Endothelial cell (in vitro differentiated cells): ENCODE data around the gene FBLL1. TPM values are rescaled to one million over a fixed set of nuclear protein-coding genes. Genes with fewer than 3 reads are reported as not detected.
"Not testable (repeated sequence)": the region's sequence is repeated elsewhere in the genome, so short reads cannot be mapped to it uniquely, and the experiment has no call there.

Experiments
- DNase-seq: peaks from one replicate; pipeline ENCODE4 v3.0.0; 2021; ENCODE audit warnings: low spot score
- H3K27ac Mint-ChIP-seq: one replicate; pipeline ENCODE4 v1.8.0; 2021; ENCODE audit warnings: mixed read lengths, inconsistent platforms; ENCODE audit not compliant: unreplicated experiment
- H3K27me3 Mint-ChIP-seq: one replicate; pipeline ENCODE4 v1.8.0; 2021; ENCODE audit warnings: mild to moderate bottlenecking, moderate library complexity, mixed read lengths, inconsistent platforms; ENCODE audit not compliant: unreplicated experiment
- H3K36me3 Mint-ChIP-seq: one replicate; pipeline ENCODE4 v1.8.0; 2021; ENCODE audit warnings: mild to moderate bottlenecking, low read depth, mixed read lengths, inconsistent platforms; ENCODE audit not compliant: unreplicated experiment
- H3K4me1 Mint-ChIP-seq: one replicate; pipeline ENCODE4 v1.8.0; 2021; ENCODE audit warnings: mild to moderate bottlenecking, mixed read lengths, inconsistent platforms; ENCODE audit not compliant: unreplicated experiment
- H3K4me3 Mint-ChIP-seq: one replicate; pipeline ENCODE4 v1.8.0; 2021; ENCODE audit warnings: mild to moderate bottlenecking, mixed read lengths, inconsistent platforms; ENCODE audit not compliant: unreplicated experiment
- H3K9me3 Mint-ChIP-seq: one replicate; pipeline ENCODE4 v1.8.0; 2021; ENCODE audit warnings: mixed read lengths, inconsistent platforms; ENCODE audit not compliant: unreplicated experiment
- total RNA-seq: library from RNA; stranded (reverse); fragmentation: NEBNext Ultra II Directional; extraction: Animal tissue kit (Norgen Biotek cat#: 25700); gene quantifications from one replicate; pipeline ENCODE4 v1.2.1, GENCODE V29; 2021; ENCODE audit not compliant: unreplicated experiment
- TF ChIP-seq, protein P1 (sequence below): fragments of 200-600 bp; sonication (generic); IDR thresholded peaks from one replicate; pipeline ENCODE4 v1.5.0; 2021; ENCODE audit warnings: antibody characterized with exemption; ENCODE audit not compliant: unreplicated experiment

FBLL1 gene
- total RNA-seq, 1 donor from 2014 or later = 0.51 TPM

DNA sequence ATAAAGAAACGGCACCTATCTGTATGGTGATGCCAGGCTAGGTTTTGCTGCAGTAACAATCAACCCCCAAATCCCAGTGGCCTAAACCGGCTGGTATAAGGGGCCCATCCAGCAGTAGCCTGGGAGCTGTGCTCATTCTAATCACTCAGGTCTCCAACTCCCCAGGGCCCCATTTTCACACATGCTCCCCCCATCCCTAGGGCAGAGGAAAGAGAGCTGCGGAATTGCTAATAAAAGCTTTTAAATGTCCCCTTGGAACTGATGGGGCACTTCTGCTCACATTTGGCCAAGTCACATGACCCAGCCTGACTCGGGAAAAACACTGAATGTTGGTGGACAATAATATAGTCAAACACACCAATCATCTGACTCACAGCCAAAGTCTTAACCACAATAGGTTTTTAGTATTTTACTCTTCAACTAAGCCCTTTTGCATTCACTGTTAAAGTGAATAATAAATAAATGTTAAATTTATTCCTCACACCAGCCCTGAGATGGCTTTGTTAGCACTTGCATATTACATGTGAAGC is 1.6 kb downstream of the FBLL1 start:
- no peak for DNase-seq
- Mint-ChIP-seq H3K4me1 (peaks cover 11% of the 10 kb centered on the region), H3K36me3 (peaks cover 4% of the 10 kb centered on the region), H3K9me3 (no peaks in the 10 kb centered on the region), H3K4me3 (peak overlapping the region; percentile 56), H3K27me3 (peaks cover 18% of the 10 kb centered on the region), H3K27ac (no peak overlapping the region)
- TF ChIP-seq, protein P1, sequence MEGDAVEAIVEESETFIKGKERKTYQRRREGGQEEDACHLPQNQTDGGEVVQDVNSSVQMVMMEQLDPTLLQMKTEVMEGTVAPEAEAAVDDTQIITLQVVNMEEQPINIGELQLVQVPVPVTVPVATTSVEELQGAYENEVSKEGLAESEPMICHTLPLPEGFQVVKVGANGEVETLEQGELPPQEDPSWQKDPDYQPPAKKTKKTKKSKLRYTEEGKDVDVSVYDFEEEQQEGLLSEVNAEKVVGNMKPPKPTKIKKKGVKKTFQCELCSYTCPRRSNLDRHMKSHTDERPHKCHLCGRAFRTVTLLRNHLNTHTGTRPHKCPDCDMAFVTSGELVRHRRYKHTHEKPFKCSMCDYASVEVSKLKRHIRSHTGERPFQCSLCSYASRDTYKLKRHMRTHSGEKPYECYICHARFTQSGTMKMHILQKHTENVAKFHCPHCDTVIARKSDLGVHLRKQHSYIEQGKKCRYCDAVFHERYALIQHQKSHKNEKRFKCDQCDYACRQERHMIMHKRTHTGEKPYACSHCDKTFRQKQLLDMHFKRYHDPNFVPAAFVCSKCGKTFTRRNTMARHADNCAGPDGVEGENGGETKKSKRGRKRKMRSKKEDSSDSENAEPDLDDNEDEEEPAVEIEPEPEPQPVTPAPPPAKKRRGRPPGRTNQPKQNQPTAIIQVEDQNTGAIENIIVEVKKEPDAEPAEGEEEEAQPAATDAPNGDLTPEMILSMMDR = no peak

- H3K9me3 Mint-ChIP-seq = no peaks in the 10 kb centered on the region
- H3K4me1 Mint-ChIP-seq = peaks cover 11% of the 10 kb centered on the region
- no peak overlapping the region for H3K27ac Mint-ChIP-seq
- DNase-seq = no peak
- H3K27me3 Mint-ChIP-seq = peaks cover 18% of the 10 kb centered on the region
- TF ChIP-seq, protein P1 = no peak
- peaks cover 4% of the 10 kb centered on the region for H3K36me3 Mint-ChIP-seq
- no peak overlapping the region for H3K4me3 Mint-ChIP-seq
Observed at GRCh38 chr5:168531191-168531590, 2.1 kb downstream of the FBLL1 start.

GRCh38 chr5:168531987-168532864 is 3.1 kb downstream of the FBLL1 start:
- H3K4me3 Mint-ChIP-seq = no peak overlapping the region
- DNase-seq = no peak
- H3K36me3 Mint-ChIP-seq = peaks cover 4% of the 10 kb centered on the region
- no peak overlapping the region for H3K27ac Mint-ChIP-seq
- H3K4me1 Mint-ChIP-seq = peaks cover 11% of the 10 kb centered on the region
- H3K9me3 Mint-ChIP-seq = no peaks in the 10 kb centered on the region
- TF ChIP-seq, protein P1 = no peak
- peaks cover 18% of the 10 kb centered on the region for H3K27me3 Mint-ChIP-seq

DNA sequence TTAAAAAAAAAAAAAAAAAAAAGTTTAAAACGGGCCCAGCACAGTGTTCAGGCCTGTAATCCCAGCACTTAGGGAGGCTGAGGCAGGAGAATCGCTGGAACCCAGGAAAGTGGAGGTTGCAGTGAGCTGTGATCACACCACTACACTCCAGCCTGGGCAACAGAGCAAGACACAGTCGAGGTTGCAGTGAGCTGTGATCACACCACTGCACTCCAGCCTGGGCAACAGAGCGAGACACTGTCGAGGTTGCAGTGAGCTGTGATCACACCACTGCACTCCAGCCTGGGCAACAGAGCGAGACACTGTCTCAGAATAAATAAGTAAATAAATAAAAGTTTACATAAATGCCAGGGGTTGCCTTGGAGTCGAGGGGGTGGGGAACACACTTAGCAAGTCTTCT is 5.2 kb downstream of the FBLL1 start:
- peaks cover 12% of the 10 kb centered on the region for H3K27me3 Mint-ChIP-seq

GRCh38 chr5:168537176-168537575 is 8.1 kb downstream of the FBLL1 start:
- H3K36me3 Mint-ChIP-seq = no peaks in the 10 kb centered on the region
- no peak overlapping the region for H3K27ac Mint-ChIP-seq
- no peak overlapping the region for H3K4me3 Mint-ChIP-seq
- DNase-seq = no peak
- H3K27me3 Mint-ChIP-seq = peaks cover 4% of the 10 kb centered on the region
- peaks cover 18% of the 10 kb centered on the region for H3K4me1 Mint-ChIP-seq
- no peaks in the 10 kb centered on the region for H3K9me3 Mint-ChIP-seq
- TF ChIP-seq, protein P1 = no peak

More for the DNA sequence above, 5.2 kb downstream of the FBLL1 start:
- not testable (repeated sequence) for H3K36me3 Mint-ChIP-seq, H3K4me3 Mint-ChIP-seq, H3K27ac Mint-ChIP-seq, H3K9me3 Mint-ChIP-seq, DNase-seq
- H3K4me1 Mint-ChIP-seq = peaks cover 21% of the 10 kb centered on the region
